ENCODE measurements around the gene GOLGA1. TPM values are rescaled to one million over a fixed set of nuclear protein-coding genes. Genes with fewer than 3 reads are reported as not detected.

Gene GOLGA1
- total and polyA plus RNA-seq, 9 of the 15 experiments (the other 6 are each of a cell fraction or from before 2014, with no cell fraction given) = 2.9 to 15.9 (median 8.5) TPM

DNA sequence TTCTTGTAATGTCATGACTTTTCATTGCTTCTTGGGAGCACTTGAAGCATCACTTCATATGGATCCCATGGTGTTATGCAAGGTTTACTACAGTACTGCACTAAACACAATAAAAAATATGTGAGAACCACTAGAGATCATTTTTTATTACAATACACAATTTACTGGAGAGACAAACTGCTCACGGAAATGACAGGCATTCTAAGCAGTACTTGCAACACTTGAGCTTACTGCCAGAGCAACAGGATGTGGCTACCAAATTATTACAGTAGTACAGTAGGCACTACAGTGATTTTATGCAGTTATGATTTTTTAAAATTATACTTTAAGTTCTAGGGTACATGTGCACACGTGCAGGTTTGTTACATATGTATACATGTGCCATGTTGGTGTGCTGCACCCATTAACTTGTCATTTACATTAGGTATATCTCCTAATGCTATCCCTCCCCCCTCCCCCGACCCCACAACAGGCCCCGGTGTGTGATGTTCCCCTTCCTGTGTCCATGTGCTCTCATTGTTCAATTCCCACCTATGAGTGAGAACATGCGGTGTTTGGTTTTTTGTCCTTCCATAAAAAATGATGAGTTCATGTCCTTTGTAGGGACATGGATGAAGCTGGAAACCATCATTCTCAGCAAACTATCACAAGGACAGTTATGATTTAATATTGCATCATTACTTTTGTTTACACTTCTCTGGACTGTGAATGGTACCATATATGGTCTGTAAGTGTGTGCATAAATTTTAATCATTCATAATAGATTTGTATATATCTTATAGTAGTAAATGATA lies 25.1 kb upstream of the GOLGA1 start (continued):
- TF ChIP-seq MEIS2 (IDR thresholded peaks at IDR 0.05; ENCODE audit: partially characterized antibody) (peak; percentile 44), MNT (conservative IDR thresholded peaks at IDR 0.05) (0 out of 4 replicates have a peak, but pooled peaks of 1 of the 2 experiments have one; percentile 23), ZNF584 (CRISPR knock-in tag; IDR thresholded peaks at IDR 0.05; ENCODE audit: low read depth) (0 out of 2 replicates have a peak, but pooled peaks have one; percentile 72), BACH1 (tag; IDR thresholded peaks at IDR 0.05) (0 out of 2 replicates have a peak, but pooled peaks have one; percentile 25), FOXJ2 (tag; IDR thresholded peaks at IDR 0.05) (peak; percentile 33; the same call in 1 of the 2 replicates), CEBPB (tag; IDR thresholded peaks at IDR 0.05) (peak; percentile 85)

GRCh38 chr9:124964604-124965003 lies 23.7 kb upstream of the GOLGA1 start:
- intact Hi-C loops (cut with micrococcal nuclease) = loop anchor here (2.0 kb wide), 1 partner anchor 178 kb away; the partner anchor contains the start of gene SCAI
- peaks cover 10 to 31% of the 10 kb centered on the region in 2 experiments for H3K4me1 ChIP-seq (replicated peaks in 1 of 2; ENCODE audit: control insufficient read depth in 2 of 2, insufficient read depth in 2 of 2, low read length in 2 of 2)
- no TSS peak for BruUV-seq (replicated peaks)
- no peaks in the 10 kb centered on the region for H3K9me1 ChIP-seq (ENCODE audit: control insufficient read depth, insufficient read depth, low read length)
- CTCF ChIA-PET (ENCODE audit: low intra/inter-chr PET ratio) = no interaction called here
- H3K9ac ChIP-seq (ENCODE audit: insufficient read depth in 1 of 2, low read depth in 2 of 2, low read length in 2 of 2) = peak overlapping the region in 1 of 2 experiments; percentile 10; a peak in 1 of 4 replicates
- ATAC-seq = peak; percentile 74
- H3K27ac ChIP-seq (ENCODE audit: extremely low read depth, low read depth, low read length) = peak overlapping the region; percentile 55
- no peaks in the 10 kb centered on the region for H4K20me1 ChIP-seq (replicated peaks; ENCODE audit: control insufficient read depth, insufficient read depth, low read length)
- WGBS (ENCODE audit: insufficient coverage, low coverage, missing lambda C conversion rate) = 3% methylated on average over 2 of the region's 2 CpGs
- DNase-seq (ENCODE audit: extremely low read depth in 1 of 4, low spot score in 3 of 4) = peak in 2 of 4 experiments; percentile 64 to 80
- peaks cover 8% of the 10 kb centered on the region for H3K36me3 ChIP-seq (ENCODE audit: control insufficient read depth, insufficient read depth, low read length)
- 0 out of 2 replicates have a peak overlapping the region, but pooled peaks have one; percentile 20 for H2AFZ ChIP-seq (ENCODE audit: low read depth, low read length)
- no peaks in the 10 kb centered on the region for H3K27me3 ChIP-seq (ENCODE audit: control insufficient read depth in 2 of 2, insufficient read depth in 2 of 2, low read length in 2 of 2)
- FAIRE-seq = peak; percentile 74
- POLR2A ChIA-PET = interaction anchor here (0.6 to 1.8 kb wide), 8 partner anchors 8 to 183 kb away, joined by 3 to 8 read pairs (median 4); partner anchors contain the start of gene GOLGA1
- no peak overlapping the region for H3K4me2 ChIP-seq (ENCODE audit: insufficient read depth, low read length)
- in situ Hi-C loops (cut with MboI) = no loop called here
- H3K4me3 ChIP-seq = no peak overlapping the region
- H3K79me2 ChIP-seq (ENCODE audit: control insufficient read depth, insufficient read depth, low read length) = no peaks in the 10 kb centered on the region
- no peaks in the 10 kb centered on the region for H3K9me3 ChIP-seq (replicated peaks; ENCODE audit: control insufficient read depth, insufficient read depth, low read depth, low read length)
- TF ChIP-seq, protein P1, sequence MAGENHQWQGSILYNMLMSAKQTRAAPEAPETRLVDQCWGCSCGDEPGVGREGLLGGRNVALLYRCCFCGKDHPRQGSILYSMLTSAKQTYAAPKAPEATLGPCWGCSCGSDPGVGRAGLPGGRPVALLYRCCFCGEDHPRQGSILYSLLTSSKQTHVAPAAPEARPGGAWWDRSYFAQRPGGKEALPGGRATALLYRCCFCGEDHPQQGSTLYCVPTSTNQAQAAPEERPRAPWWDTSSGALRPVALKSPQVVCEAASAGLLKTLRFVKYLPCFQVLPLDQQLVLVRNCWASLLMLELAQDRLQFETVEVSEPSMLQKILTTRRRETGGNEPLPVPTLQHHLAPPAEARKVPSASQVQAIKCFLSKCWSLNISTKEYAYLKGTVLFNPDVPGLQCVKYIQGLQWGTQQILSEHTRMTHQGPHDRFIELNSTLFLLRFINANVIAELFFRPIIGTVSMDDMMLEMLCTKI (IDR thresholded peaks at IDR 0.05; ENCODE audit: partially characterized antibody) = no peak
- TF ChIP-seq ZNF75A (CRISPR knock-in tag; IDR thresholded peaks at IDR 0.05) = no peak
- TF ChIP-seq ATF1 (CRISPR knock-in tag; IDR thresholded peaks at IDR 0.05) = no peak
- no peak for TF ChIP-seq ATF1 (tag; IDR thresholded peaks at IDR 0.05)
- peak in 1 of 2 experiments; percentile 88; a peak in 2 of 4 replicates for TF ChIP-seq ARNT (IDR thresholded peaks at IDR 0.05)
- no peak for TF ChIP-seq SRF (CRISPR knock-in tag; IDR thresholded peaks at IDR 0.05)
- TF ChIP-seq, protein P2, sequence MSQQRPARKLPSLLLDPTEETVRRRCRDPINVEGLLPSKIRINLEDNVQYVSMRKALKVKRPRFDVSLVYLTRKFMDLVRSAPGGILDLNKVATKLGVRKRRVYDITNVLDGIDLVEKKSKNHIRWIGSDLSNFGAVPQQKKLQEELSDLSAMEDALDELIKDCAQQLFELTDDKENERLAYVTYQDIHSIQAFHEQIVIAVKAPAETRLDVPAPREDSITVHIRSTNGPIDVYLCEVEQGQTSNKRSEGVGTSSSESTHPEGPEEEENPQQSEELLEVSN (IDR thresholded peaks at IDR 0.05; ENCODE audit: borderline replicate concordance in 1 of 2, extremely low read depth in 1 of 2, insufficient read depth in 1 of 2, insufficient read length in 1 of 2, low read depth in 1 of 2, low read length in 1 of 2, poor library complexity in 1 of 2, severe bottlenecking in 1 of 2) = no peak
- no peak for TF ChIP-seq NR4A1 (CRISPR knock-in tag; IDR thresholded peaks at IDR 0.05)
- no peak for TF ChIP-seq NR4A1 (tag; IDR thresholded peaks at IDR 0.05)
- no peak for TF ChIP-seq ADNP (tag; IDR thresholded peaks at IDR 0.05)
- peak; percentile 95 for TF ChIP-seq SMARCA4 (IDR thresholded peaks at IDR 0.05)
